Measurements from ENCODE around the gene PZP. TPM values are rescaled to one million over a fixed set of nuclear protein-coding genes. Genes with fewer than 3 reads are reported as not detected.

Gene PZP
- polyA plus RNA-seq, 1 donor from 2014 or later: not detected

DNA sequence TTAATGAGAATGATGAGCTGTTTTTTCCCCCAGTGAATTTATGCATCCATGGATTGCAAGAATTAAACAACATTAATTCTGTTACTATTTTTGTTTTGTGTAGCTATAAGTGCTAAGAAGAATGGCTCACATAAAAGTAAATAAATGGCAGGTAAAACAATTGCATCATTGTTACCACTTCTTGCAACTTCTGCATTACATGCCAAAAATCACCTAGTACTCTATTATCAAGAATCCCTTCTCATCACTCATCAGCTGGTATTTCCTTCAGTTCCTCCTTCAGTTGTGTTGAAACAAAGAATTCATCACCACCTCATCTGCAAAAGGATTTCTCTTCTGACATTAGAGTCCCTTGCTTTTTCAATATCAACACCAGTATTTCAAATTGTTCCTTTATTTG, 93.2 kb downstream of the PZP start:
- Histone ChIP-seq H3K36me3 (ENCODE audit: insufficient read depth, low read length) (no peaks in the 10 kb centered on the region), H3K9me3 (ENCODE audit: low read length) (no peaks in the 10 kb centered on the region), H2AFZ (ENCODE audit: low read depth, low read length) (no peak overlapping the region), H4K20me1 (ENCODE audit: insufficient read depth) (no peaks in the 10 kb centered on the region), H3K27me3 (ENCODE audit: insufficient read depth, low read depth, low read length) (no peaks in the 10 kb centered on the region), H3K4me2 (ENCODE audit: low read length) (no peak overlapping the region), H3K9ac (ENCODE audit: low read length) (no peak overlapping the region), H3K79me2 (replicated peaks; ENCODE audit: insufficient read depth, low read length) (no peaks in the 10 kb centered on the region), H3K27ac (ENCODE audit: low read length) (no peak overlapping the region), H3K9me2 (ENCODE audit: insufficient read depth, low read length) (no peaks in the 10 kb centered on the region), H3F3A (ENCODE audit: insufficient read depth, low read length, poor library complexity, severe bottlenecking) (no peaks in the 10 kb centered on the region), H3K4me3 (ENCODE audit: low read length) (no peak overlapping the region)
- TF ChIP-seq EZH2 (IDR thresholded peaks at IDR 0.05; ENCODE audit: borderline replicate concordance, insufficient read depth, low read length, poor library complexity, severe bottlenecking): no peak
- TF ChIP-seq, protein P1, sequence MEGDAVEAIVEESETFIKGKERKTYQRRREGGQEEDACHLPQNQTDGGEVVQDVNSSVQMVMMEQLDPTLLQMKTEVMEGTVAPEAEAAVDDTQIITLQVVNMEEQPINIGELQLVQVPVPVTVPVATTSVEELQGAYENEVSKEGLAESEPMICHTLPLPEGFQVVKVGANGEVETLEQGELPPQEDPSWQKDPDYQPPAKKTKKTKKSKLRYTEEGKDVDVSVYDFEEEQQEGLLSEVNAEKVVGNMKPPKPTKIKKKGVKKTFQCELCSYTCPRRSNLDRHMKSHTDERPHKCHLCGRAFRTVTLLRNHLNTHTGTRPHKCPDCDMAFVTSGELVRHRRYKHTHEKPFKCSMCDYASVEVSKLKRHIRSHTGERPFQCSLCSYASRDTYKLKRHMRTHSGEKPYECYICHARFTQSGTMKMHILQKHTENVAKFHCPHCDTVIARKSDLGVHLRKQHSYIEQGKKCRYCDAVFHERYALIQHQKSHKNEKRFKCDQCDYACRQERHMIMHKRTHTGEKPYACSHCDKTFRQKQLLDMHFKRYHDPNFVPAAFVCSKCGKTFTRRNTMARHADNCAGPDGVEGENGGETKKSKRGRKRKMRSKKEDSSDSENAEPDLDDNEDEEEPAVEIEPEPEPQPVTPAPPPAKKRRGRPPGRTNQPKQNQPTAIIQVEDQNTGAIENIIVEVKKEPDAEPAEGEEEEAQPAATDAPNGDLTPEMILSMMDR (IDR thresholded peaks at IDR 0.05; ENCODE audit: poor library complexity, severe bottlenecking): no peak
- no peak for TF ChIP-seq MXI1 (conservative IDR thresholded peaks at IDR 0.05; ENCODE audit: poor library complexity, severe bottlenecking)
- TF ChIP-seq, protein P2, sequence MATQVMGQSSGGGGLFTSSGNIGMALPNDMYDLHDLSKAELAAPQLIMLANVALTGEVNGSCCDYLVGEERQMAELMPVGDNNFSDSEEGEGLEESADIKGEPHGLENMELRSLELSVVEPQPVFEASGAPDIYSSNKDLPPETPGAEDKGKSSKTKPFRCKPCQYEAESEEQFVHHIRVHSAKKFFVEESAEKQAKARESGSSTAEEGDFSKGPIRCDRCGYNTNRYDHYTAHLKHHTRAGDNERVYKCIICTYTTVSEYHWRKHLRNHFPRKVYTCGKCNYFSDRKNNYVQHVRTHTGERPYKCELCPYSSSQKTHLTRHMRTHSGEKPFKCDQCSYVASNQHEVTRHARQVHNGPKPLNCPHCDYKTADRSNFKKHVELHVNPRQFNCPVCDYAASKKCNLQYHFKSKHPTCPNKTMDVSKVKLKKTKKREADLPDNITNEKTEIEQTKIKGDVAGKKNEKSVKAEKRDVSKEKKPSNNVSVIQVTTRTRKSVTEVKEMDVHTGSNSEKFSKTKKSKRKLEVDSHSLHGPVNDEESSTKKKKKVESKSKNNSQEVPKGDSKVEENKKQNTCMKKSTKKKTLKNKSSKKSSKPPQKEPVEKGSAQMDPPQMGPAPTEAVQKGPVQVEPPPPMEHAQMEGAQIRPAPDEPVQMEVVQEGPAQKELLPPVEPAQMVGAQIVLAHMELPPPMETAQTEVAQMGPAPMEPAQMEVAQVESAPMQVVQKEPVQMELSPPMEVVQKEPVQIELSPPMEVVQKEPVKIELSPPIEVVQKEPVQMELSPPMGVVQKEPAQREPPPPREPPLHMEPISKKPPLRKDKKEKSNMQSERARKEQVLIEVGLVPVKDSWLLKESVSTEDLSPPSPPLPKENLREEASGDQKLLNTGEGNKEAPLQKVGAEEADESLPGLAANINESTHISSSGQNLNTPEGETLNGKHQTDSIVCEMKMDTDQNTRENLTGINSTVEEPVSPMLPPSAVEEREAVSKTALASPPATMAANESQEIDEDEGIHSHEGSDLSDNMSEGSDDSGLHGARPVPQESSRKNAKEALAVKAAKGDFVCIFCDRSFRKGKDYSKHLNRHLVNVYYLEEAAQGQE (IDR thresholded peaks at IDR 0.05; ENCODE audit: borderline replicate concordance): no peak
- TF ChIP-seq POLR2AphosphoS5 (IDR thresholded peaks at IDR 0.05): no peak
- TF ChIP-seq RAD21 (conservative IDR thresholded peaks at IDR 0.05): no peak
- TF ChIP-seq EP300 (conservative IDR thresholded peaks at IDR 0.05; ENCODE audit: poor library complexity, severe bottlenecking): no peak
- no peak for TF ChIP-seq TAF1 (IDR thresholded peaks at IDR 0.05; ENCODE audit: low read depth)
- TF ChIP-seq SMC3 (conservative IDR thresholded peaks at IDR 0.05; ENCODE audit: poor library complexity): no peak

DNA sequence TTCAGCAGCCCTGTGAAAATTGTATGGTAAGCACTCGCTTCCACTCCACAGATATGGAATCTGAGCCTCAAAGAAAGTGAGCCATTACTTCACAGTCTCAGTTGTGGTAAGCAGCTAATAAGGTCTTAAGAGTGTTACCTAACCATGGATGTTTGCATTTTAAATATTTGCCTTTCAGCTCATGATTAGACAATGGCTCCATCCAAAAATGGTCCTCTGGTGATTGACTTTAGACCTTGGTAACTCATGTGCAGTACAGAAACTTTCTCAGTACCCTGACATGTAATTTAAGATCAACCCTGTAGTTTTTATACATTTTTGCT, 94.2 kb downstream of the PZP start:
- Histone ChIP-seq H3K79me2 (replicated peaks; ENCODE audit: insufficient read depth, low read length) (no peaks in the 10 kb centered on the region), H4K20me1 (ENCODE audit: insufficient read depth) (no peaks in the 10 kb centered on the region), H3K27me3 (ENCODE audit: insufficient read depth, low read depth, low read length) (no peaks in the 10 kb centered on the region), H3K4me2 (ENCODE audit: low read length) (no peak overlapping the region), H2AFZ (ENCODE audit: low read depth, low read length) (no peak overlapping the region), H3K9me3 (ENCODE audit: low read length) (no peaks in the 10 kb centered on the region), H3K4me3 (ENCODE audit: low read length) (no peak overlapping the region), H3F3A (ENCODE audit: insufficient read depth, low read length, poor library complexity, severe bottlenecking) (no peaks in the 10 kb centered on the region), H3K36me3 (ENCODE audit: insufficient read depth, low read length) (no peaks in the 10 kb centered on the region), H3K27ac (ENCODE audit: low read length) (no peak overlapping the region), H3K9ac (ENCODE audit: low read length) (no peak overlapping the region), H3K9me2 (ENCODE audit: insufficient read depth, low read length) (no peaks in the 10 kb centered on the region)
- TF ChIP-seq RAD21 (conservative IDR thresholded peaks at IDR 0.05) (no peak), MXI1 (conservative IDR thresholded peaks at IDR 0.05; ENCODE audit: poor library complexity, severe bottlenecking) (no peak), TAF1 (IDR thresholded peaks at IDR 0.05; ENCODE audit: low read depth) (no peak), POLR2AphosphoS5 (IDR thresholded peaks at IDR 0.05) (no peak)
- TF ChIP-seq, protein P2 (IDR thresholded peaks at IDR 0.05; ENCODE audit: borderline replicate concordance): no peak
- TF ChIP-seq, protein P1 (IDR thresholded peaks at IDR 0.05; ENCODE audit: poor library complexity, severe bottlenecking): no peak
